ENCODE measurements around the gene RAB43. TPM values are rescaled to one million over a fixed set of nuclear protein-coding genes. Genes with fewer than 3 reads are reported as not detected.

The RAB43 gene
- total RNA-seq, 1 experiment from 2014 or later, result 2.9 TPM

GRCh38 chr3:129121016-129121791 is 400 bp downstream of the RAB43 start:
- no peaks in the 10 kb centered on the region for H3K9me3 ChIP-seq (ENCODE audit: low read depth, low read length, poor library complexity, severe bottlenecking)
- no peak for TF ChIP-seq EZH2 (IDR thresholded peaks at IDR 0.05; ENCODE audit: borderline replicate concordance, low read depth, low read length, poor library complexity, severe bottlenecking)
- TF ChIP-seq, protein P1, sequence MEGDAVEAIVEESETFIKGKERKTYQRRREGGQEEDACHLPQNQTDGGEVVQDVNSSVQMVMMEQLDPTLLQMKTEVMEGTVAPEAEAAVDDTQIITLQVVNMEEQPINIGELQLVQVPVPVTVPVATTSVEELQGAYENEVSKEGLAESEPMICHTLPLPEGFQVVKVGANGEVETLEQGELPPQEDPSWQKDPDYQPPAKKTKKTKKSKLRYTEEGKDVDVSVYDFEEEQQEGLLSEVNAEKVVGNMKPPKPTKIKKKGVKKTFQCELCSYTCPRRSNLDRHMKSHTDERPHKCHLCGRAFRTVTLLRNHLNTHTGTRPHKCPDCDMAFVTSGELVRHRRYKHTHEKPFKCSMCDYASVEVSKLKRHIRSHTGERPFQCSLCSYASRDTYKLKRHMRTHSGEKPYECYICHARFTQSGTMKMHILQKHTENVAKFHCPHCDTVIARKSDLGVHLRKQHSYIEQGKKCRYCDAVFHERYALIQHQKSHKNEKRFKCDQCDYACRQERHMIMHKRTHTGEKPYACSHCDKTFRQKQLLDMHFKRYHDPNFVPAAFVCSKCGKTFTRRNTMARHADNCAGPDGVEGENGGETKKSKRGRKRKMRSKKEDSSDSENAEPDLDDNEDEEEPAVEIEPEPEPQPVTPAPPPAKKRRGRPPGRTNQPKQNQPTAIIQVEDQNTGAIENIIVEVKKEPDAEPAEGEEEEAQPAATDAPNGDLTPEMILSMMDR (conservative IDR thresholded peaks at IDR 0.05; ENCODE audit: low read depth, low read length), result no peak
- H3K4me3 ChIP-seq (ENCODE audit: low read depth, low read length, poor library complexity, severe bottlenecking), result peak overlapping the region; percentile 53
- intact Hi-C loops (cut with micrococcal nuclease; ENCODE audit: unreplicated experiment), result no loop called here
- peak; percentile 47 for DNase-seq (ENCODE audit: low spot score)
- no TSS peak for BruUV-seq (replicated peaks)
- H3K4me1 ChIP-seq (ENCODE audit: insufficient read depth, low read length, poor library complexity, severe bottlenecking), result peaks cover 4% of the 10 kb centered on the region
- H3K36me3 ChIP-seq (ENCODE audit: insufficient read depth, low read length, poor library complexity, severe bottlenecking), result no peaks in the 10 kb centered on the region
- peak overlapping the region; percentile 26 for H3K27ac ChIP-seq (ENCODE audit: low read depth, low read length, poor library complexity, severe bottlenecking)
- H3K27me3 ChIP-seq (replicated peaks; ENCODE audit: insufficient read depth, low read depth, low read length, poor library complexity), result no peaks in the 10 kb centered on the region
- CTCF ChIA-PET, result interaction anchor here (1.2 kb wide), 1 partner anchor 41 kb away, joined by 5 read pairs; no protein-coding TSS in a partner anchor
- POLR2A ChIA-PET (ENCODE audit: low non-redundant PET), result interaction anchor here (0.6 kb wide), 1 partner anchor 12 kb away, joined by 18 read pairs; no protein-coding TSS in a partner anchor

DNA sequence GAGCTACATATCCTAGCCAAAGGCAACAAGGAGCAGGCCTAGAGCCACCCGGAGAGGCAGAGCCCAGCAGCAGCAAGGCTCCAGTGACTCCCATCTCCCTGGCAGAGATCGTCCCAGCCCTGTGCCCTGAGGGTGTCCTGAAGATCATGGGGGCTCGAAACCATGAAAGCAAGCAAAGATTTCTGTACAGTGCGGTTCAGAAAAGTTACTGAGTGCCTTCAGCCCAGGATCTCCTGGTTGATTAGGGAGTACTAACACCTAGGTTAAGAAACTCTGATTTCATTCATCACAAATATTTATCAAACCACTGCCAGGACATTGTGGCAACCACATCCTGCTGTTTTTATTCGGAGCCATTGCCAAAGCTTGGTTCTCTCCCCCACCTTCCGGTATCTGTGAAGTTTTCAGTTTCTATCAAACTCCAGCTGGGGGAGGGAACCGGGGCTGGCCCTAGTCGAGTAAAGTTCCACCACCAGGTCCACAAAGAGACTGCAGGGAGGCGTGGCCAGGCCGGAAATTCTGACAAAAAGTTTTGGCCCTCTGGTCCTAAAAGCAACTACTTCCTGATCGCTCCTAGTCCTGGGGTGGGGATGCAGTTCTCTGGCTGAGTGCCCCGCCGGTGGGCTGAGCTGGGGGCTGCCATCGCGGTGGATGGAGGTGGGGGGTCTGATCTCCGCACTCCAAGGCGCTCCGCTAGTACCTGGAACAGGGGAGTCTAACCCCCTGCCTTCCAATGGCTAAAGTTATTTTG is 1.2 kb downstream of the RAB43 start:
- peak overlapping the region; percentile 53 for H3K4me3 ChIP-seq (ENCODE audit: low read depth, low read length, poor library complexity, severe bottlenecking)
- ChIA-PET POLR2A (ENCODE audit: low non-redundant PET) (no interaction called here), CTCF (no interaction called here)
- no peaks in the 10 kb centered on the region for H3K27me3 ChIP-seq (replicated peaks; ENCODE audit: insufficient read depth, low read depth, low read length, poor library complexity)
- DNase-seq (ENCODE audit: low spot score), result peak; percentile 89
- intact Hi-C loops (cut with micrococcal nuclease; ENCODE audit: unreplicated experiment), result no loop called here
- H3K27ac ChIP-seq (ENCODE audit: low read depth, low read length, poor library complexity, severe bottlenecking), result peak overlapping the region; percentile 26
- H3K9me3 ChIP-seq (ENCODE audit: low read depth, low read length, poor library complexity, severe bottlenecking), result no peaks in the 10 kb centered on the region
- no TSS peak for BruUV-seq (replicated peaks)
- TF ChIP-seq, protein P1 (conservative IDR thresholded peaks at IDR 0.05; ENCODE audit: low read depth, low read length), result peak; percentile 20; the same call in 1 of the 2 replicates
- no peak for TF ChIP-seq EZH2 (IDR thresholded peaks at IDR 0.05; ENCODE audit: borderline replicate concordance, low read depth, low read length, poor library complexity, severe bottlenecking)
- H3K36me3 ChIP-seq (ENCODE audit: insufficient read depth, low read length, poor library complexity, severe bottlenecking), result no peaks in the 10 kb centered on the region
- peaks cover 4% of the 10 kb centered on the region for H3K4me1 ChIP-seq (ENCODE audit: insufficient read depth, low read length, poor library complexity, severe bottlenecking)

DNA sequence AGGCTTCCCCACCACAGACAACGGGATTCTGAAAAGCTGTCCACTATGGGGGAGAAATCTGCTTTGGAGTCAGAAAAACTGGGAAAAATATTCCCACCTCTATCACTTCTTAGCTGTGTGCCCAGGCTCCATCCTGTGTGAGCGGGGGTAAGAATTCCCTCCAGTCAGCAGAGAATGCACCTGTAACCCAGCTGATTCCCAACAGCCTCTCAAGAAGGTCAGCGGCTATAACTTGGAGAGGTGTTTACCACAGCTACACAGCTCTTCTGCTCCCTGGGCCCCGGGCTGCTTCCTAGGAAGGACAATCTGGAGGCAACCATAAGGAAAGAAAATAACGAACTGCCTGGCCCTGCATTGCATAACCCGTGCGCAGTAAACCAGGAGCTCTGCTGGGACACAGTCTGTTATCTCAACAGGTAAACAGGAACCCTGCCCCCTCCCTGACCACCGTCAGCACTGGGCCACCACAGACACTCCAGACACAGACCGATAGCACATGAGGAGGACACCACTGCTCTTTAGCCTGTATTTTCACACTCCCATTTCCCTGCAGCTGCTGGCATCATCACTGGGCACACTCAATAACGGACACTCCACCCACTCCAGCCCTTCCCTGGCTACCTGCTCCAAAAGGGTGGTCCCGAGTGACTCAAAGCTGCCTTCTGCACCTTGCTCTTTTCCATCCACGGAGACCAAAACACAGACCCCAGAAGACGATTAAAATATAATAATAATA is 2.1 kb downstream of the RAB43 start:
- ChIA-PET CTCF (no interaction called here), POLR2A (ENCODE audit: low non-redundant PET) (no interaction called here)
- DNase-seq (ENCODE audit: low spot score), result no peak
- peaks cover 4% of the 10 kb centered on the region for H3K4me1 ChIP-seq (ENCODE audit: insufficient read depth, low read length, poor library complexity, severe bottlenecking)
- H3K36me3 ChIP-seq (ENCODE audit: insufficient read depth, low read length, poor library complexity, severe bottlenecking), result no peaks in the 10 kb centered on the region
- H3K27ac ChIP-seq (ENCODE audit: low read depth, low read length, poor library complexity, severe bottlenecking), result peak overlapping the region; percentile 26
- intact Hi-C loops (cut with micrococcal nuclease; ENCODE audit: unreplicated experiment), result no loop called here
- no peaks in the 10 kb centered on the region for H3K27me3 ChIP-seq (replicated peaks; ENCODE audit: insufficient read depth, low read depth, low read length, poor library complexity)
- no peak for TF ChIP-seq EZH2 (IDR thresholded peaks at IDR 0.05; ENCODE audit: borderline replicate concordance, low read depth, low read length, poor library complexity, severe bottlenecking)
- TF ChIP-seq, protein P1 (conservative IDR thresholded peaks at IDR 0.05; ENCODE audit: low read depth, low read length), result no peak
- no TSS peak for BruUV-seq (replicated peaks)
- H3K4me3 ChIP-seq (ENCODE audit: low read depth, low read length, poor library complexity, severe bottlenecking), result peak overlapping the region; percentile 53
- H3K9me3 ChIP-seq (ENCODE audit: low read depth, low read length, poor library complexity, severe bottlenecking), result no peaks in the 10 kb centered on the region
